Measurements from ENCODE around the gene SCFD2. TPM values are rescaled to one million over a fixed set of nuclear protein-coding genes. Genes with fewer than 3 reads are reported as not detected.
"Not testable (repeated sequence)": the region's sequence is repeated elsewhere in the genome, so short reads cannot be mapped to it uniquely, and the experiment has no call there.

Gene SCFD2
- total RNA-seq, 1 donor: 24.2 TPM

- Histone ChIP-seq H3K79me2 (ENCODE audit: insufficient read depth, low read length) (peaks cover 12% of the 10 kb centered on the region), H4K20me1 (ENCODE audit: insufficient read depth, low read length) (no peaks in the 10 kb centered on the region), H3K27ac (ENCODE audit: low read depth, low read length) (peak overlapping the region; percentile 94), H3K9me3 (ENCODE audit: low read depth, low read length) (no peaks in the 10 kb centered on the region), H3K4me1 (ENCODE audit: insufficient read depth, low read length) (peaks cover 46% of the 10 kb centered on the region), H2AFZ (ENCODE audit: low read length) (no peak overlapping the region), H3K27me3 (ENCODE audit: insufficient read depth, low read length) (no peaks in the 10 kb centered on the region), H3K36me3 (ENCODE audit: insufficient read depth, low read length) (no peaks in the 10 kb centered on the region), H3K4me2 (ENCODE audit: insufficient read depth, low read length) (peak overlapping the region; percentile 20), H3K4me3 (ENCODE audit: insufficient read depth, low read length) (no peak overlapping the region)
- TF ChIP-seq, protein P1, sequence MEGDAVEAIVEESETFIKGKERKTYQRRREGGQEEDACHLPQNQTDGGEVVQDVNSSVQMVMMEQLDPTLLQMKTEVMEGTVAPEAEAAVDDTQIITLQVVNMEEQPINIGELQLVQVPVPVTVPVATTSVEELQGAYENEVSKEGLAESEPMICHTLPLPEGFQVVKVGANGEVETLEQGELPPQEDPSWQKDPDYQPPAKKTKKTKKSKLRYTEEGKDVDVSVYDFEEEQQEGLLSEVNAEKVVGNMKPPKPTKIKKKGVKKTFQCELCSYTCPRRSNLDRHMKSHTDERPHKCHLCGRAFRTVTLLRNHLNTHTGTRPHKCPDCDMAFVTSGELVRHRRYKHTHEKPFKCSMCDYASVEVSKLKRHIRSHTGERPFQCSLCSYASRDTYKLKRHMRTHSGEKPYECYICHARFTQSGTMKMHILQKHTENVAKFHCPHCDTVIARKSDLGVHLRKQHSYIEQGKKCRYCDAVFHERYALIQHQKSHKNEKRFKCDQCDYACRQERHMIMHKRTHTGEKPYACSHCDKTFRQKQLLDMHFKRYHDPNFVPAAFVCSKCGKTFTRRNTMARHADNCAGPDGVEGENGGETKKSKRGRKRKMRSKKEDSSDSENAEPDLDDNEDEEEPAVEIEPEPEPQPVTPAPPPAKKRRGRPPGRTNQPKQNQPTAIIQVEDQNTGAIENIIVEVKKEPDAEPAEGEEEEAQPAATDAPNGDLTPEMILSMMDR (IDR thresholded peaks at IDR 0.05; ENCODE audit: extremely low read depth, low read depth, low read length): no peak
- no peak for DNase-seq (ENCODE audit: insufficient read length, low spot score, missing footprints)
Observed at GRCh38 chr4:53186714-53187358, 179.0 kb downstream of the SCFD2 start.

DNA sequence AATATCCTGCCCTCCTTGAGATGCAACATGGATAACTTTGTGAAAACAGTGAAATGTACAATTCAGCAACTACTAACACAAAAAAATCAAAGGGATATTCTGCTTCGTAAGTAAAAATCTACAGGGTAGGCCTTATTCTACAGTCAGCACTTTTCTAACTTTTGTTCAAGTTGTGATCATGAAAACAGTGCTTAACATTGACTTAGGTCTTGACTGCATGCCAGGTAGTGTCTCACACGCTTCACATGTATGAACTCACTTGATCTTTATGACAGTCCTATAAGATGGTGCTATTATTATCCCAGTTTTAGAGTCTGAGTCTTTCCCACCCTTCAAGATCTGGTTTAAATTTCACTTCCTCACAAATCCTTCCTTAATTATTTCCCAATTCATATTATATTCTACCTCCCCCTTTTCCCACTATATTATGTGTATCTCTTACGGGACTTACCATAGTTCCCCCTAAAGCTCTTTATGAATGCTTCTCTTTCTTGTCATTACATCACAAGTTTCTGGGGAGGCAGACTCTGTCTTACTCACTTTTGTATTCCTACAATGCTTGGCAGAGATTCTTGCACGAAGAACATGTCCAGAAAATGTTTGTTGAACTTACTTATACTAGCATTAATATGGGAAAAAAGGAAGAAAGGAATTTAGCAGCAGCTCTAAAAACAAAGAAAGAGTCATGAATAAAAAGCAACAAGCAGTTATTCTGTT is 179.8 kb downstream of the SCFD2 start:
- Histone ChIP-seq H3K27ac (ENCODE audit: low read depth, low read length) (peak overlapping the region; percentile 94), H3K79me2 (ENCODE audit: insufficient read depth, low read length) (peaks cover 9% of the 10 kb centered on the region), H3K36me3 (ENCODE audit: insufficient read depth, low read length) (no peaks in the 10 kb centered on the region), H3K27me3 (ENCODE audit: insufficient read depth, low read length) (no peaks in the 10 kb centered on the region), H3K4me1 (ENCODE audit: insufficient read depth, low read length) (peaks cover 46% of the 10 kb centered on the region), H4K20me1 (ENCODE audit: insufficient read depth, low read length) (no peaks in the 10 kb centered on the region), H3K4me3 (ENCODE audit: insufficient read depth, low read length) (no peak overlapping the region), H3K4me2 (ENCODE audit: insufficient read depth, low read length) (peak overlapping the region; percentile 20), H3K9me3 (ENCODE audit: low read depth, low read length) (no peaks in the 10 kb centered on the region), H2AFZ (ENCODE audit: low read length) (peak overlapping the region; percentile 9)
- TF ChIP-seq, protein P1 (IDR thresholded peaks at IDR 0.05; ENCODE audit: extremely low read depth, low read depth, low read length): no peak
- no peak for DNase-seq (ENCODE audit: insufficient read length, low spot score, missing footprints)

- DNase-seq (ENCODE audit: insufficient read length, low spot score, missing footprints): no peak
- Histone ChIP-seq H3K4me2 (ENCODE audit: insufficient read depth, low read length) (no peak overlapping the region), H3K9me3 (ENCODE audit: low read depth, low read length) (no peaks in the 10 kb centered on the region), H3K36me3 (ENCODE audit: insufficient read depth, low read length) (no peaks in the 10 kb centered on the region), H4K20me1 (ENCODE audit: insufficient read depth, low read length) (no peaks in the 10 kb centered on the region), H3K27ac (ENCODE audit: low read depth, low read length) (no peak overlapping the region), H3K4me3 (ENCODE audit: insufficient read depth, low read length) (no peak overlapping the region), H3K4me1 (ENCODE audit: insufficient read depth, low read length) (peaks cover 30% of the 10 kb centered on the region), H2AFZ (ENCODE audit: low read length) (no peak overlapping the region), H3K79me2 (ENCODE audit: insufficient read depth, low read length) (peaks cover 3% of the 10 kb centered on the region), H3K27me3 (ENCODE audit: insufficient read depth, low read length) (no peaks in the 10 kb centered on the region)
- TF ChIP-seq, protein P1 (IDR thresholded peaks at IDR 0.05; ENCODE audit: extremely low read depth, low read depth, low read length): no peak
Observed at GRCh38 chr4:53183754-53184153, 182.1 kb downstream of the SCFD2 start.

DNA sequence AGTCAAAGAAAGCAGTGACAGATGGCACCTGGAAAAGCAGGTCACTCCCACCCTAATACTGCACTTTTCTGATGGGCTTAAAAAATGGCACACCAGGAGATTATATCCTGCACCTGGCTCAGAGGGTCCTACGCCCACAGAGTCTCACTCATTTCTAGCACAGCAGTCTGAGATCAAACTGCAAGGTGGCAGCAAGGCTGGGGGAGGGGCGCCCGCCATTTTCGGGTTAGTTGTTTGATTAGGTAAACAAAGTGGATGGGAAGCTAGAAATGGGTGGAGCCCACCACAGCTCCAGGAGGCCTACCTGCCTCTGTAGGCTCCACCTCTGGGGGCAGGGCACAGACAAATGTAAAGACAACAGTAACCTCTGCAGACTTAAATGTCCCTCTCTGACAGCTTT is 188.1 kb downstream of the SCFD2 start:
- H3K27me3 ChIP-seq (ENCODE audit: insufficient read depth, low read length); H3K9me3 ChIP-seq (ENCODE audit: low read depth, low read length); H3K4me2 ChIP-seq (ENCODE audit: insufficient read depth, low read length); H3K79me2 ChIP-seq (ENCODE audit: insufficient read depth, low read length); H4K20me1 ChIP-seq (ENCODE audit: insufficient read depth, low read length); H3K27ac ChIP-seq (ENCODE audit: low read depth, low read length); H3K4me3 ChIP-seq (ENCODE audit: insufficient read depth, low read length); DNase-seq (ENCODE audit: insufficient read length, low spot score, missing footprints); H3K4me1 ChIP-seq (ENCODE audit: insufficient read depth, low read length); H2AFZ ChIP-seq (ENCODE audit: low read length); H3K36me3 ChIP-seq (ENCODE audit: insufficient read depth, low read length): not testable (repeated sequence)

Measured in osteoblast (primary cell).